CD4-positive, alpha-beta T cell treated with Interleukin-12 subunit alpha and Interleukin-12 subunit beta, for 1 hour (primary cell): ENCODE data around the gene SELENON.

Experiments used
- DNase-seq: peaks from one replicate; pipeline ENCODE4 v3.0.0-alpha.2; 2020

SELENON gene

DNA sequence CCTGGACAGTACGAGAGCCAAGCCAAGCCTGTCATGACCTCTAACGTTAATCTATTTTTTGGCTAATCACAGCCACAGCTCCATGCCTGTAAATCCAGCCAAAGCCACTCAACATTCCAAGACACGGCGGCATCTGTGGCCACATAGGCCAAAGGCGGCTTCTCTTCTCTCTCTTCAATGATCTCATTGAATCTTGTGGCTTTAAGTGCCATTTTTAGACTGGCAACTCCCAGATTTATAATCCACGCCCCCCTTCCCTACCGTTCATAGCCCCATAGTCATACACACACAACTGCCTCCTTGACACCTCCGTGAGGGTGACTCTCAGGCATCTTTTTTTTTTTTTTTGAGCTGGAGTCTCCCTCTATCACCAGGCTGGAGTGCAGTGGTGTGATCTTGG is 5.7 kb upstream of the SELENON start:
- no peak for DNase-seq

DNA sequence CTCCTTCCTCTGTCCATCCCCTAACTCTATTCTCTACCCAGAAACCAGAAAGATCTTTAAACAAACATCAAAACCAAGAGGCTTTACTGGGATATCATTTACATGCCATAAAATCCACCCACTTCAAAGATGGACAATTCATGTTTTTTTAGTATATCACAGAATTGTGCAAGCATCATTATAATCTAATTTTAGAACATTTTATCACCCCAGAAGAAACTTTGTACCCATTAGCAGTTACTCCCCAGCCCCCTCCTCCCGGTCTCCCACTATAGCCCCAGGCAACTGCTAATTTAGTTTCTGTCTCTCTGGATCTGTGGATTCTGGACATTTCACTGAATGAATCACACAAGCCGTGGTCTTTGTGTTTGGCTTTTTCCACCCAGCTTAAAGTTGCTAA is 4.8 kb upstream of the SELENON start:
- no peak for DNase-seq

DNA sequence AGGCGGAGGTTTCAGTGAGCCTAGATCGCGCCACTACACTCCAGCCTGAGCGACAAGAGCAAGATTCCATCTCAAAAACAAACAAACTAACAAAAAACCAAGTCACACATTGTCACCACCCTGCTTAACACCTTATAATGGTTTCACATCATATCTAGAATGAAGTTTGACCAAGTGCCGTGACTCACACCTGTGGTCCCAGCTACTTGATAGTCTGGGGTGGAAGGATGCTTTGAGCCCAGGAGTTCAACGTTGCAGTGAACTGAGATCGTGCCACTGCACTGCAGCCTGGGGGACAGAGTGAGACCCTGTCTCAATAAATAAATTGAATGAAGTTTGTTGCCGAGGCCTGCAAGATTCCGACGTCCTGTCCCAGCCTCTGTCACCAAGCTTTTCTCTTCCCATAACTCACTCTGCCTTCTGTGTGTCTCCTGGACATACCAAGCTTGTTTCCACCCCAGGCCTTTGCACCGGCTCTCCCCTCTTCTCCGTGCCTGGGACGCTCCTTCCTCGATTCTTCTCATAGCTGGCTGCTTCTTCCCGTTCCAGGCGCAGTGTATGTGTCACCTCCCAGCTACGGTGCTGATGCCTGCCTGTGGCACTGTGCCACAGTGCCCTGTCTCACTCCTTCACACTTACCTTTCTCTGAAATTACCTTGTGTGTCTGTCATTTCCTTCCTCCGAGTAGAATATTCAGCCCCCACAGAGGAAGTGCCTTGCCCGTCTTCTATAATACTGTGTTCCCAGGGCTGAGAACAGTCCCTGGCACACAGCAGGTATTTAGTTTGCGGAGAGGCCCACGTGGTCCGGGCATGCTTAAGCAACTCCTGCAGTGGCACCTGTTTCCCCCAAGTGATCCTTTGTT is 3.8 kb upstream of the SELENON start:
- DNase-seq, result peak; percentile 59

DNA sequence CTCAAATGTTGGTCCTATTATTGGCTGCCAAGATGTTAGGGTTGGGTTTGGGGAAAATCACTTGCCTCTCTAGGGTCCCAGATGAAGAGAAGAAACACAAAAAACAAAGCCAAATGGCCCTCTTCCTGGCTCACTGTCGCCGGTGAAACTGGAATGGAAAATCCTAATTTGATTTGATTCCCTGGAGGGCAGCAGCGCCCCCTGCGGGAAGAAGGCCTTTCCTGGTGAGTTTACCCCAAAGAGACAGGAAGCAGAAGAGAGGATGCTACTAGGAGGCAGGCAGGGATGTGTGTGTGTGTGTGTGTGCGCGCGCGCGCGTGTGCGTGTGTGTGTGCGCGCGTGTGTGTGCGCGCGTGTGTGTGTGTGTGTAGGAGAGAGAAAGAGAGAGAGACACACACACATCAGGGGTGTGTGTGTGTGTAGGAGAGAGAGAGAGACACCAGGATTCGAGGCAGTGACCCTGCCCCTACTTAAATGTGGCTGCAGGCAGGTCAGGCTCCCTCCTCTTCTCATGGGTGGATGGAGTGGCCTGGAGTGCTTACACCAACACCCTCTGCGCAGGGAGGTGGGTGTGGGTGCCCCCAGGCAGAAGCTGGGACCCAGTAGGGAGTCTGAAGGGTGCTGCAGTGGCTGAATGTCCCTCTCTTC is 3.1 kb upstream of the SELENON start:
- peak; percentile 83 for DNase-seq

DNA sequence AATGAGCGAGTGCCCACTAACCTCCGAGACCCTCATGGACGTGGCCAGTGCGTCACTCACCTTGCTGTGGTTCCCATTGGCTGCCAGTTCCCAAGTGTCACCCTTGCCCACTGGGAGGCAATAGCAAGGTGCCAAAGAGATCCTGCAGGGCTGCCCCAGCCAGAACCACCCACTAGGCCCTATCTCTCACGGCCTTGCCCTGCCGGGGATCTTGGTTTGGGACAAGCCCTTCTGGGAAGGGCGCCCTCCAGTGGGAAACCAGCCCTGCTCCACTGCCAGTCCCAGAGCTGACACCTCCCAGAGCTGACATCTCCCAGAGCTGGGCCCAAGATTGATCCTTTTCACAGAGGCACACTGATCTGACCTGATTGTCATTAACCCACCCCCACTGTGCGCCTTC is 2.1 kb upstream of the SELENON start:
- peak; percentile 38 for DNase-seq

DNA sequence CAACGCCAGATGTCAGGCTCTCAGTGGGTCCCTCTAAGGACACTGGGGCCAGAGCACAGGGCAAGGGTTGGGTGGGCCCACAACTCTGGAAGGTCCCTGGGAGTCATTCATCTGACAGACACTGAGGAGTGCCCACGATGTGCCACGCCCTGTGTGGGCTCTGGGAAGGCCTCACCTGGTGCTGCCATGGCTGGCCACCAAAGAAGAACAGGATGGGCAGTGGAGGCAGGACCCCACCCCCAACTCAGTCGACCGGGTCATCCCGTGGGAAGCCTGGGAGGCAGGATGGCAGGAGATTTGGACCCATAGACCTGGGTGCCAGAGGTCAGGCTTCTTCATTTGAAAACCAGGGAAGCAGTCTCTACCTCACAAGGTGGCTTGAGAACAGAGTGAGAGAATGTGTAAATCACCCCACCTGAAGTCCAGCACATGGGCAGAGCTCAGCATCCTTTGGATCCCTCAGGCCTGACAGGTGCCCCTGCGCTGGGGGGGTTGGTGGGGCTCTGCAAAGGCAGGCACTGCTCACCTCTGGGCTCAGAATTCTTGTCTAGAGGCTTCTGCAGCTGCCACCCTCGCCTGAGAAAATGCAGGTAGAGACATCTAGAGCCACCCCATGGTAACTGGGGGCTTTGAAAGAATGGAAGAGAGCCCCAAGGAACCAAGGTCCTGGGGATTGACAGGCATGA is 1.2 kb upstream of the SELENON start:
- DNase-seq, result no peak

DNA sequence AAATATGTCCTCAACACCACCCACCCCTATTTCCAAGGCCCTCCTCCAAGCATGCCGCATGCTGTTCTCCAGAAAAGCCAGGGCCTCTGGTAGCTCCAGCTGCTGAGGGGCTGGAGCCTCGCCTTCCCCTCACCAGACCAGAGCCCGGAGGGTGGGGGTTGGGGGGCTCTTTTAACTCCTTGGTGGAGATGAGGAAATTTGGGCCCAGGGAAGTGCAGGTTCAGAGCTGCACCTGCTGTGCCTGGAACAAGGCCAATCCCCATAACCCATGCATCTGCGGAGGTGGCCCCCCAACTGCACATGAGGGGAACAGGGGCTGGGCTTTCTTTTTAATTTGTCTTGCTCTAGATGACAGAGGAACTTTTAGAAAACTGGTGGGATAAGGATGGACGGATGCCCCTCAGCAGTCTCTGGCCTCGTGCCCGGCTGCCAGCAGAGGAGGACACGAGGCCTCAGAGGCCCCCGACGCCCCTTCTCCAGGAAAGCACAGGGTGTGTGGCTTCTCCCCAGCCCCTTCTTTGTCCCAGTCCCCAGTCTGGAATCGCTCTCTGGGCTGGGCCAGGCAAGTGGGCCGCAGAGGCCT is 550 bp upstream of the SELENON start:
- DNase-seq, result no peak

DNA sequence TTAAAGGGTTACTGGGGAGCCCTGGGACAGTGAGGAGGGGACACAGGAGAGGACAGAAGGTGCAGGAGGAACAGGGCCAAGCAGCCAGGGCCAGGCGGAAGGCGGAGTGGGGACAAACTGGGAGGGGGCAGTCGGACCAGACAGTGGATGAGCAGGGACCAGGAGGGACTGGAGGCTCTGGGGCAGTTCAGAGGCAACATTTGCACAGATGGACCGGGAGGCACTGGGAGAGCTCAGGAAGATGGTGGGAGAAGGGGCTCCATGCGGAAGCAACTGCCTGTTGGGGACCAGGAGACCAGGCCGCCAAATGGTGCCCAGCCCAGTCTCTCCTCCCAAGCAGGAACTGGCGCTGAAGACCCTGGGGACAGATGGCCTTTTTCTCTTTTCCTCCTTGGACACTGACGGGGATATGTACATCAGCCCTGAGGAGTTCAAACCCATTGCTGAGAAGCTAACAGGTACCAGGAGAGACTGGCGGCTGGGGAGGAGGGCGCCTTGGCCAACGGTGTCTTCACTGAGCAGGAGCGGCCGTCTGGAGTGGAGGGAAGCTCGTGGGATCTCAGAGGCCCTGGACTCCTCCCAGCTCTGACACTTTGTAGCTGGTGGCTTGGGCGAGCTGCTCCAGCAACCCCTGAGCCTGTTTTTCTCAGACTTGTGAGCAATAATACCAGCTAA is 847 bp downstream of the SELENON start:
- no peak for DNase-seq

DNA sequence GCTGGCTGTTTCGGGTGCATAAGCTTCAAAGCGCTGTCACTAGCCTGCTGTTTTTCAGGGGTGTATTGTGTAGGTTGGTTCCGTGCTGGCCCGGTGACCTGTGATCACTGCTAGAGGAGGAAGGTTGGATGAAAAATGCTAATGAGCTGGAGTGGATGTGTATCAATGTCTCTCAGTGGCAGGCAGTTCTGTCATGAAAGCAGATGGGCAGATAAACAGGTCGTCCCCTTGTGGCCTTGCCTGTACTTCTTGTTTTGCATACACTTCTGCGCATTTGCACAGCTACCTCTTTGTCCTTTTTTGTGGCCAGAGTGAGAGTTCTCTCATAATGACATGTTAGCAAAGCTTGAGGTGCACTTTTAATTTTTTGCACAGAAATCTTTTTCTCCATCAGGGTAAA is 2.9 kb downstream of the SELENON start:
- no peak for DNase-seq

DNA sequence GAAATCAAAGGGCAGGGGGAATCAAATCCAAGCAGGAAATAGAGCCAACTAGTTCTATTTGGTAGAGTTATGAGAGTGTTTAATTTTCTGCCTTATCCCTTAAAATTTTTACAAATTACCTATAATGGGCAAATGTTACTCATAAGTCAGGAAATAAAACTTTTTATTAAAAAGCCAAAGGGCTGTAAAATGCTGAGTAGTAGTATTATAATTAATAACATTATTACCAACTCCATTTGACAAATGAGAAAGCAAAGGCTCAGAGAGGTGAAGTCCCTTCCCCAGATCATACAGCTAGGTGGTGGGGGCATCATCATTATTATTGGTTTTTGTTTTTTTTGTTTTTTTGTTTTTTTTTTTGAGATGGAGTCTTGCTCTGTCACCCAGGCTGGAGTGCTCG is 3.4 kb downstream of the SELENON start:
- DNase-seq, result no peak

DNA sequence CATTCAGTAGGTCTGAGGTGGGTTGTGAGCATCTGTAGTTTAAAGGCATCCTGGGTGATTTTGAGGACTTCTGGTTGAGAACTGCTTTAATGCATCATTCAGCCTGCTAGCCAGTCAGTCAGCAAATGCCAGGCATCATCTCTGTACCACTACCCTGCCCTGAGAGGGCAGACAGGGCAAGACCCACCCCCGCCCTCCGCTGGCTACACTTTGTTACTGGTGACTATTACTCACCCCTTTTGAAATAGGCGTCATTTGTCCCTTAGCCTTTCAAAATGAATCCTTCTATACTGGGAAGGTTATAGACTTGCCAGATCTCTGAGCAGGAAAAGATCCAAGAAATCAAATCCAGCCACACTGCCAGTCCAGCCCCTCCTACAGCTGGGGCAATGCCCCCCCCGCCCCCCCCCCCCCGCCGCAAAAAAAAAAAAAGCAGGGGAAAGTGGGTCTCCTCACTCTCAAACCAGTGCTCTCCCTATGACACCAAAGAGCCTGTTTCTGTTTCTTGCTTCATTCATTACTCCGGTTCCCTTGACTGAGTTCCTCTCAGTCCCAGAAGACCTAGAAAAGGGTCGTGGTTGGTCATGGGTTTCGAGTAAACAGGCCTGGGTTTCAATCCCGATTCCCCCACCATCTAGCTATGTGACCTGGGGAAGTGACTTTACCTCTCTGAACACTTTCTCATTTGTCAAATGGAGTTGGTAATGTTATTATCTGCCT is 4.4 kb downstream of the SELENON start:
- no peak for DNase-seq

DNA sequence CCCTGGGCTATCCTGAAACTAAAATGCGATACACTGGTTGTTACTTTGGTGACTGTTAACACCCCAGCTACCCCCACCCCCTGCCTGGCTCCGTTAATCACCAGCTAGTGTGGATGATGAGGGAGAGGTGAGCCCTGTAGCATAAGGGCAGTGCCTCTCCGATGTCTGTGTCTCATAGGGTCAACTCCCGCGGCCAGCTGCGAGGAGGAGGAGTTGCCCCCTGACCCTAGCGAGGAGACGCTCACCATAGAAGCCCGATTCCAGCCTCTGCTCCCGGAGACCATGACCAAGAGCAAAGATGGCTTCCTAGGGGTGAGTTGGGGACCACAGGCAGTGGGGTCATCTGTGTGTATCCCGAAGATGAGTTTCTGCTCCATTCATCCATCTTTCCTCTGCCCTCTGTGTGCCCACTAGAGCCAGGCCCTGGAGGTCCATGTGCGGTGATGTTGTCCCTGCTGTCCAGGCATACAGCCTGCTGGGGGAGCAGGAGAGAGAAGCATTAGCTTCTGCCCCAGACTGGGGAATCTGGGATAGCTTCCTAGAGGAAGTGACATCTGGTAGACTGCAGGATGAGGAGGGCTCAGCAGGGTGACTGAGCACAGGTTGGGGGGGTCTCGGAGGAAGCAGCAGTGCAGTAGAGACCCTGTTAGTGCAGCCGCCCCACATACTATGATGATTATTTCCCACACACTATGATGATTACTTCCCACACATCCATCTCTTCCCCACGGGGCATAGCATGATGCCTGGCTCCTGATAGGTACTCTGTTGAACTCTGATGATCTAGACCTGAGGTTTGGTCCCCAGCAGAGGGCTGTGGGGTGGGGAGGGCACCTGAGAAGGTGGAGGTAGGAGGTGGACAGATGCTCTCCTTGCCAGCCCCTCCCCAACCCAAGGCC is 5.2 kb downstream of the SELENON start:
- DNase-seq, result no peak

DNA sequence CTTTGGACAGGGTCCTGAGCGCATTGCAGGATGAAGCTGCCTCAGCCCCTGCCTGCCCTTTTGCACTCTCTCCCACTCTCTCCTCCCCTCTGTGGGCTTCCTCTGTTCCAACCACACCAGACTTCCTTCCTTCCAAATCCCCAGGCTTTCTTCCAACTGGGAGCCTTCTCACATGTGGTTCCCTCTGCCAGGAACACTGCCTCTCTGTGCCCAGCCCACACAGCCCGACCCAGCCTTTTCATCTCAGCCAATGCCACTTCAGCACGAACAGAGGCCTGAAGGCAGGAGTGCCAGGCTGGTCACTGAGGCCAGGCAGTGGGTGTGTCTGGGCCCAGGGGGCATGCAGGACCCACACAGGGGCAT is 5.9 kb downstream of the SELENON start:
- DNase-seq, result no peak

DNA sequence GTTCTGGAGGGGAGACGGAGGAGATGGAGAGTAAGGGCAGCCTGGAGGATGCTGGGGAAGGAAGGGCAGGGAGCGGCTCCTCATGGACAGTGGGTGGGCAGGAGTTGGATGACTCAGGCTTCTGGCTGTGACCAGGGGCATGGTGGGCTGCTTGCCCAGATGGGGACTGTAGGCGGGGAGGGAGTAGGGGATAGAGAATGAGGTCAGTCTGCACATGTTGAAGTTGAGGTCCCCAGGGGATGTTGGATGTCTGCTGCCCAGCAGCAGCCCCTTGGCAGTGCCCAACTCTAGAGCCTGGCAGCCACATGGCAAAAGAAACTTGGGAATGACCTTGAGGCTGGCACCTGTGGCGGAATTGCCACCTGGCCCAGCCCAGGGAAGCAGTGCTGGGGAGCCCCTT is 6.4 kb downstream of the SELENON start:
- DNase-seq, result no peak

DNA sequence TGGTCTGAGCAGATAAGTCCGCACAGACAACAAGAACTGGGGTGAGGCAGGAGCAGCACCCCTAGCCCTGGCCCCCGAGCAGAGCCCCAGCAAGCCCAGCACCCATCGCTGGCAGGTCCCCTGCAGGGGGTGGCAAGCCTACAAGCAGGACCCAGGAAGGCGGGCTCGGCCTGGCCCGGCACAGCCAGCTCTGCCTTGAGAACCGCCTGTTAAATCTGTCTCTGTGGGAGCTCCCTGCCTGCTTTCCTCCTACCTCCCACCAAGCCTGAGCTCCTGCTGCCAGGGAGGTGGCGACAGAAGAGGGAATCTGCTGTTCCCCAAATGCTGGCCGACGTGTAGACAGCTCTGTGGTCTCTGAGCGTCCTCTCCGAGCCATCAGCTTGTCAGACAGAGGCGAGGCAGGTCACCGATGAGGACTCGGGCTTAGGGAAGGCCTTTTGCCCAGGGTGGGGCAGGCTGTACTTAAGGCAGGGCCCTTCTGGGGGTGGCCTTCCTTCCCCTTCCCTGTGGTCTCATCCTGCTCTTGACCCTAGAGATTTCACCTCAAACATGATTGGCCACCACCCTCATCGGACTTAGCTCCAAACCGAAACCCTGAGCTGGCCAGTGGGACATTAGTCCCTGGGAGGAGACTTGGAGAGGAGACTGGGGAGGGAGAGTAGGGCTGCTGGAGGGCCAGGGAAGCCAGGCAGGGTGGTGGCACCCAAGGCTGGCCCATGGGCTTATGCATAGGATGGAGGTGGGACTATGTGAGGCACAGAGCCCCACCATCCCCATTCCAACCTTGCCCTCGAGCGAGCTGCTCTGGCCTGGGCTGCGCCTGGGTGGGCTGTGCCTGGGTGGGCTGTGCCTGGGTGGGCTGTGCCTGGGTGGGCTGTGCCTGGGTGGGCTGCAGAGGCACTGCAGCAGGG is 7.7 kb downstream of the SELENON start:
- DNase-seq, result no peak

DNA sequence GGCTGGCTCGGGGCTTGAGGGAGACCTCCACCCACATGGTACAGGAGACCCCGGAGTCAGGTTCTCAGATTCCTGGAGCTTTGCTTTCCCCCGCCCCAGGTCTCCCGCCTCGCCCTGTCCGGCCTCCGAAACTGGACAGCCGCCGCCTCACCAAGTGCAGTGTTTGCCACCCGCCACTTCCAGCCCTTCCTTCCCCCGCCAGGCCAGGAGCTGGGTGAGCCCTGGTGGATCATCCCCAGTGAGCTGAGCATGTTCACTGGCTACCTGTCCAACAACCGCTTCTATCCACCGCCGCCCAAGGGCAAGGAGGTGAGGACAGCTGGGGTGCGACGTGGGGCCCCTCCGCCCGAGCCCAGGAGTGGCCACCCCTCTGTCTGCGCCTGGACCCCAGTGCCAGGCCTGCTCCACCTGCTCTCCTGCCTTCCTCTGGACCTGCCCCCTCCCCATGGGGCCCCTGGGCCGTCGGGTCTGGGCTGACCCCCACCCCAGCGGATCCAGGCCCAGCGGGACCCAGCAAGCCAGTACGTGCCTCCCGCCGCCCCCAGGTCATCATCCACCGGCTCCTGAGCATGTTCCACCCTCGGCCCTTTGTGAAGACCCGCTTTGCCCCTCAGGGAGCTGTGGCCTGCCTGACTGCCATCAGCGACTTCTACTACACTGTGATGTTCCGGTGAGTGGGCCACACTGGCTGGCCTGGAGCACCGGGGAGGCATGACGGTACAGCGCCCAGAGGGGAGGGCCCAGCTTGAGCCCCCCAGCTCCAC is 8.7 kb downstream of the SELENON start:
- no peak for DNase-seq

DNA sequence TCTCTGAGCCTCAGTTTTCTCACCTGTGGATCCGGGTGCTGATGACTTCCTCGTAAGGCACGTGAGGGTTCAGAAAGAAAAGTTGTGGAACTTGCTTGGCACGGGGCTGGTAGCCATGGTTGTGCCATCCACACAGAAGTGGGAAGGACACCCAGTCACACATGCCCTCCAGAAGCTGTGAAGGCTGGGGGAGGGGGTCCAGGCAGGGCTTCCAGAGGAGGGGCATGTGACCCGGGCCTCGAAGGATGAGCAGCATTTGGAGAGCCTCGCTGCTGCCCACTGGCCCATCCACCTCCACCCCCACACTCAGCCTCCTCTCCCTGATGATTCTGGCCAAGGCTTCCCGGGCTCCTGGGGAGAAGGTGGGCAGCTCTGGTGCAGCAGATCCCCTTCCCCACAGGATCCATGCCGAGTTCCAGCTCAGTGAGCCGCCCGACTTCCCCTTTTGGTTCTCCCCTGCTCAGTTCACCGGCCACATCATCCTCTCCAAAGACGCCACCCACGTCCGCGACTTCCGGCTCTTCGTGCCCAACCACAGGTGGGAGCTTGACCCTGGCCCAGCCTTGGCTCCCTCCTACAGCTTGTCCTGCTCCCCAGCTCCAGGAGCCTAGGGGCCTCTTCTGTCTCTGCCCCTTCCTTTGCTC is 9.4 kb downstream of the SELENON start:
- no peak for DNase-seq

DNA sequence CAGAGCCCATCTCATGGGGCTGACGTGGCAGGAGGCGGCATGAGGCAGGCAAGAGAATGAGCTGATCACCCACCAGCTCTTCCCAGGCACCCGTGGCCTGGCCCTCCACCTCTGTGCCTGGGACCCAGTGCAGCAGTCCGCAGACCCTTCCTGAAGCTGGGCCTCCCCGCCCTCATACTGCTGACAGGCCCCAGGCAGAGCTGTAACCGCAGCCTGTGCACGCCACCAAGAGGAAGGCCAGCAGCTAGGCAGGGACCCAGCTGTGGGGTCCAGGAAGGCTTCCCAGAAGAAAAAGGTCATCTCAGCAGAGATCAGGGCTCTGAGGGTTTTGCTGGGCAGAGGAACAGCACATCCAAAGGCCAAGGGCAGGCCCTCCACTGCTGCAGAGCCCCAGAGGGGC is 9.9 kb downstream of the SELENON start:
- no peak for DNase-seq
